DND-41 (cell line): ENCODE results near the gene ATXN1.

Experiments used
- CTCF ChIP-seq: IDR thresholded peaks from 2 replicates; pipeline ENCODE4 v1.5.1; 2012; ENCODE audit warnings: borderline replicate concordance, low read length, moderate library complexity, mild to moderate bottlenecking; ENCODE audit not compliant: poor library complexity, severe bottlenecking; ENCODE audit errors: extremely low read depth
- EZH2 ChIP-seq: IDR thresholded peaks from 3 replicates; pipeline ENCODE4 v1.6.1; 2012; ENCODE audit warnings: borderline replicate concordance, low read depth, mild to moderate bottlenecking, moderate library complexity, low read length, inconsistent platforms; ENCODE audit not compliant: severe bottlenecking

- TF ChIP-seq CTCF (no peak), EZH2 (no peak)
Measured at GRCh38 chr6:16711546-16712254, 49.6 kb downstream of the ATXN1 start.
